H9 (cell line): ENCODE results near the gene QSOX2. TPM values are rescaled to one million over a fixed set of nuclear protein-coding genes. Genes with fewer than 3 reads are reported as not detected.

ENCODE experiments used
- DNase-seq: peaks from one replicate; pipeline ENCODE4 v3.0.0-alpha.2; 2017
- H2AFZ ChIP-seq: one replicate; pipeline ENCODE4 v1.6.1; 2013; ENCODE audit warnings: mild to moderate bottlenecking, low read length, control low read depth, moderate library complexity
- H2AK5ac ChIP-seq: 2 replicates; pipeline ENCODE4 v1.6.1; 2013; ENCODE audit warnings: low read length, control low read depth, mixed read lengths; ENCODE audit not compliant: insufficient read length
- H2BK120ac ChIP-seq: one replicate; pipeline ENCODE4 v1.6.1; 2013; ENCODE audit warnings: low read depth, mild to moderate bottlenecking, low read length, control low read depth, inconsistent platforms; ENCODE audit not compliant: poor library complexity, severe bottlenecking
- H2BK12ac ChIP-seq: 2 replicates; pipeline ENCODE4 v1.6.1; 2013; ENCODE audit warnings: low read length, control low read depth, mixed read lengths, low read depth; ENCODE audit not compliant: insufficient read length
- H2BK15ac ChIP-seq: 2 replicates; pipeline ENCODE4 v1.6.1; 2013; ENCODE audit warnings: low read depth, low read length, control low read depth
- H2BK20ac ChIP-seq: one replicate; pipeline ENCODE4 v1.6.1; 2013; ENCODE audit warnings: low read depth, mild to moderate bottlenecking, low read length, control low read depth, inconsistent platforms; ENCODE audit not compliant: poor library complexity, severe bottlenecking
- H2BK5ac ChIP-seq: 2 replicates; pipeline ENCODE4 v1.6.1; 2013; ENCODE audit warnings: low read length, control low read depth, mixed read lengths; ENCODE audit not compliant: insufficient read length
- H3K14ac ChIP-seq: 2 replicates; pipeline ENCODE4 v1.6.1; 2013; ENCODE audit warnings: low read length, control low read depth; ENCODE audit not compliant: insufficient read depth
- H3K18ac ChIP-seq: 2 replicates; pipeline ENCODE4 v1.6.1; 2013; ENCODE audit warnings: low read depth, mild to moderate bottlenecking, mixed read lengths, low read length, control low read depth; ENCODE audit not compliant: insufficient read length
- H3K23ac ChIP-seq: 2 replicates; pipeline ENCODE4 v1.6.1; 2013; ENCODE audit warnings: low read length, control low read depth, mixed read lengths, low read depth; ENCODE audit not compliant: insufficient read length
- H3K23me2 ChIP-seq: 2 replicates; pipeline ENCODE4 v1.6.1; 2013; ENCODE audit warnings: low read depth, mild to moderate bottlenecking, mixed read lengths, low read length, control low read depth; ENCODE audit not compliant: insufficient read length, poor library complexity, severe bottlenecking
- H3K27ac ChIP-seq: 2 replicates; pipeline ENCODE4 v1.5.1; 2013; ENCODE audit warnings: low read length, control low read depth, mixed read lengths, low read depth; ENCODE audit not compliant: insufficient read length
- H3K27me3 ChIP-seq: 2 replicates; pipeline ENCODE4 v1.6.1; 2013; ENCODE audit warnings: low read length, control low read depth, inconsistent platforms; ENCODE audit not compliant: insufficient read depth
- H3K4ac ChIP-seq: 2 replicates; pipeline ENCODE4 v1.6.1; 2013; ENCODE audit warnings: low read depth, mild to moderate bottlenecking, control low read depth, inconsistent platforms, low read length, moderate library complexity
- H3K4me1 ChIP-seq: 2 replicates; pipeline ENCODE4 v1.6.1; 2013; ENCODE audit warnings: low read length, control low read depth, inconsistent platforms; ENCODE audit not compliant: insufficient read depth
- H3K4me2 ChIP-seq: 2 replicates; pipeline ENCODE4 v1.6.1; 2013; ENCODE audit warnings: low read length, control low read depth, mixed read lengths; ENCODE audit not compliant: insufficient read length, insufficient read depth
- H3K56ac ChIP-seq: 2 replicates; pipeline ENCODE4 v1.6.1; 2013; ENCODE audit warnings: low read depth, mild to moderate bottlenecking, mixed read lengths, low read length, control low read depth; ENCODE audit not compliant: insufficient read length
- H3K79me1 ChIP-seq: 2 replicates; pipeline ENCODE4 v1.6.1; 2013; ENCODE audit warnings: low read depth, mild to moderate bottlenecking, moderate library complexity, low read length, control low read depth, inconsistent platforms; ENCODE audit not compliant: insufficient read depth, poor library complexity, severe bottlenecking
- H3K79me2 ChIP-seq: 2 replicates; pipeline ENCODE4 v1.6.1; 2013; ENCODE audit warnings: low read length, control low read depth, inconsistent platforms; ENCODE audit not compliant: insufficient read depth
- H3K9ac ChIP-seq: 2 replicates; pipeline ENCODE4 v1.6.1; 2013; ENCODE audit warnings: low read length, control low read depth, mixed read lengths; ENCODE audit not compliant: insufficient read length; ENCODE audit errors: extremely low read depth
- H3K9me3 ChIP-seq: one replicate; pipeline ENCODE4 v1.6.1; 2013; ENCODE audit warnings: low read depth, low read length, inconsistent platforms; ENCODE audit not compliant: control insufficient read depth
- H3T11ph ChIP-seq: one replicate; pipeline ENCODE4 v1.6.1; 2013; ENCODE audit warnings: mild to moderate bottlenecking, low read length, control low read depth, inconsistent platforms
- H4K20me1 ChIP-seq: one replicate; pipeline ENCODE4 v1.6.1; 2013; ENCODE audit not compliant: control insufficient read depth, insufficient read length, insufficient read depth
- H4K5ac ChIP-seq: 2 replicates; pipeline ENCODE4 v1.6.1; 2013; ENCODE audit warnings: low read depth, mild to moderate bottlenecking, mixed read lengths, low read length, control low read depth; ENCODE audit not compliant: insufficient read length
- H4K8ac ChIP-seq: replicated peaks from 2 replicates; pipeline ENCODE4 v1.6.1; 2013; ENCODE audit warnings: low read length, control low read depth, mixed read lengths, low read depth; ENCODE audit not compliant: insufficient read length
- H4K91ac ChIP-seq: 2 replicates; pipeline ENCODE4 v1.6.1; 2013; ENCODE audit warnings: low read depth, mild to moderate bottlenecking, moderate library complexity, mixed read lengths, low read length, control low read depth; ENCODE audit not compliant: insufficient read length
- H3K27ac Mint-ChIP-seq, 3 experiments: 2 replicates in 2 of 3; 3 replicates in 1 of 3; pipeline ENCODE4 v1.8.0; 2020 to 2021; ENCODE audit warnings: mixed read lengths in 3 of 3, mild to moderate bottlenecking in 1 of 3, moderate library complexity in 1 of 3
- H3K27me3 Mint-ChIP-seq: 2 replicates; pipeline ENCODE4 v1.8.0; 2021; ENCODE audit warnings: low read depth, mild to moderate bottlenecking, moderate library complexity, mixed read lengths
- H3K36me3 Mint-ChIP-seq, 3 experiments: 2 replicates in 2 of 3; 3 replicates in 1 of 3; pipeline ENCODE4 v1.8.0; 2020 to 2021; ENCODE audit warnings: low read depth in 3 of 3, mixed read lengths in 3 of 3; ENCODE audit not compliant: insufficient read depth in 1 of 3
- H3K4me1 Mint-ChIP-seq, 2 experiments: 2 replicates each; pipeline ENCODE4 v1.8.0; 2020; ENCODE audit warnings: mixed read lengths in 2 of 2
- H3K4me3 Mint-ChIP-seq, 2 experiments: 2 replicates in 1 of 2; 3 replicates in 1 of 2; pipeline ENCODE4 v1.8.0; 2020 to 2021; ENCODE audit warnings: mild to moderate bottlenecking in 2 of 2, mixed read lengths in 2 of 2, moderate library complexity in 1 of 2
- H3K9me3 Mint-ChIP-seq, 2 experiments: 2 replicates in 1 of 2; 3 replicates in 1 of 2; pipeline ENCODE4 v1.8.0; 2020; ENCODE audit warnings: mild to moderate bottlenecking in 2 of 2, mixed read lengths in 2 of 2, moderate library complexity in 1 of 2
- WGBS: extraction: QIAGEN DNeasy Blood & Tissue Kit; methylation state at CpG from one replicate; pipeline ENCODE4 v1.1.7; 2013; ENCODE audit warnings: missing lambda C conversion rate, low lambda C conversion rate, mixed read lengths; ENCODE audit not compliant: insufficient read length; ENCODE audit errors: extremely low coverage; 5-methylcytosine and 5-hydroxymethylcytosine counted together
- total RNA-seq: library from RNA; stranded (reverse); gene quantifications from 2 replicates; pipeline ENCODE4 v1.2.1, GENCODE V29; 2021
- TF ChIP-seq, protein P1 (sequence below): fragments of 200-600 bp; sonication (generic); conservative IDR thresholded peaks from 3 replicates; pipeline ENCODE4 v1.8.0; 2021; ENCODE audit warnings: antibody characterized with exemption, mild to moderate bottlenecking

Gene QSOX2
- total RNA-seq, 1 experiment from 2014 or later, result 25.8 TPM

DNA sequence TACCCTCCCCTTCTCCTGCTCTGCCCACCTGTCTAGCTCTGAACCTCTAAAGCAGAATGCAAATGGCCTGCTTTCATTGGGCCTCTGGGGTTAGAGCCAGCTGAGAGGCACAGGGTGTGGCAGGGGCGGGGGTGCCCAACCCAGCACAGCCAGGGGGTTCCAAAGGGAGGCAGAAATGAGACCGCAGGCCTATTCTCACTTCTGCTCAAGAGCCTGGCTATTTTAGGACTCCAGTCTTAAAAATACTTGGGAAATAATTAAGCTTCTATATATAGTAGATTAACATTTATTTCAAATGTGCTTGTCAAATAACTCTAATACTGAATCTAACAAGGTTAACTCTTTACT lies 5.7 kb downstream of the QSOX2 start:
- peaks cover 13 to 19% (median 15%) of the 10 kb centered on the region in 3 experiments for H3K36me3 Mint-ChIP-seq
- no peak overlapping the region for H2AFZ ChIP-seq
- H3K9me3 ChIP-seq, result no peaks in the 10 kb centered on the region
- no peak overlapping the region for H3K4me2 ChIP-seq
- no peak overlapping the region for H2BK5ac ChIP-seq
- TF ChIP-seq, protein P1, sequence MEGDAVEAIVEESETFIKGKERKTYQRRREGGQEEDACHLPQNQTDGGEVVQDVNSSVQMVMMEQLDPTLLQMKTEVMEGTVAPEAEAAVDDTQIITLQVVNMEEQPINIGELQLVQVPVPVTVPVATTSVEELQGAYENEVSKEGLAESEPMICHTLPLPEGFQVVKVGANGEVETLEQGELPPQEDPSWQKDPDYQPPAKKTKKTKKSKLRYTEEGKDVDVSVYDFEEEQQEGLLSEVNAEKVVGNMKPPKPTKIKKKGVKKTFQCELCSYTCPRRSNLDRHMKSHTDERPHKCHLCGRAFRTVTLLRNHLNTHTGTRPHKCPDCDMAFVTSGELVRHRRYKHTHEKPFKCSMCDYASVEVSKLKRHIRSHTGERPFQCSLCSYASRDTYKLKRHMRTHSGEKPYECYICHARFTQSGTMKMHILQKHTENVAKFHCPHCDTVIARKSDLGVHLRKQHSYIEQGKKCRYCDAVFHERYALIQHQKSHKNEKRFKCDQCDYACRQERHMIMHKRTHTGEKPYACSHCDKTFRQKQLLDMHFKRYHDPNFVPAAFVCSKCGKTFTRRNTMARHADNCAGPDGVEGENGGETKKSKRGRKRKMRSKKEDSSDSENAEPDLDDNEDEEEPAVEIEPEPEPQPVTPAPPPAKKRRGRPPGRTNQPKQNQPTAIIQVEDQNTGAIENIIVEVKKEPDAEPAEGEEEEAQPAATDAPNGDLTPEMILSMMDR, result no peak
- peaks cover 30% of the 10 kb centered on the region; the same call in 1 of the 2 replicates for H3K79me2 ChIP-seq
- no peaks in the 10 kb centered on the region for H3K27me3 Mint-ChIP-seq
- H3K79me1 ChIP-seq, result peaks cover 13% of the 10 kb centered on the region
- no peak overlapping the region for H3K4ac ChIP-seq
- H3K27ac ChIP-seq, result no peak overlapping the region
- H2BK15ac ChIP-seq, result no peak overlapping the region
- no CpG with 5 or more reads among the region's 2 CpGs for WGBS
- peaks cover 2% of the 10 kb centered on the region for H3K23me2 ChIP-seq
- no peak overlapping the region for H3K9ac ChIP-seq
- H3K4me3 Mint-ChIP-seq, result no peak overlapping the region
- H4K20me1 ChIP-seq, result peaks cover 10% of the 10 kb centered on the region
- H3K14ac ChIP-seq, result no peak overlapping the region
- H4K8ac ChIP-seq, result no peak overlapping the region
- no peak overlapping the region for H4K91ac ChIP-seq
- H3K56ac ChIP-seq, result no peak overlapping the region
- H3K27ac Mint-ChIP-seq, result no peak overlapping the region
- no peaks in the 10 kb centered on the region for H3K27me3 ChIP-seq
- no peak overlapping the region for H3T11ph ChIP-seq
- H4K5ac ChIP-seq, result no peak overlapping the region
- DNase-seq, result no peak
- no peak overlapping the region for H3K23ac ChIP-seq
- peaks cover 9% of the 10 kb centered on the region for H3K4me1 ChIP-seq
- H3K9me3 Mint-ChIP-seq, result no peaks in the 10 kb centered on the region
- H2BK20ac ChIP-seq, result no peak overlapping the region
- H2BK12ac ChIP-seq, result no peak overlapping the region
- no peak overlapping the region for H2AK5ac ChIP-seq
- H3K18ac ChIP-seq, result no peak overlapping the region
- peaks cover 31 to 32% of the 10 kb centered on the region in 2 experiments for H3K4me1 Mint-ChIP-seq
- no peak overlapping the region for H2BK120ac ChIP-seq
